Keratinocyte (primary cell): ENCODE measurements around the gene PYGO1.

Source experiments
- EZH2 ChIP-seq: IDR thresholded peaks from one replicate; pipeline ENCODE4 v1.6.1; 2012; ENCODE audit warnings: inconsistent platforms, mild to moderate bottlenecking, low read length, moderate library complexity
- TF ChIP-seq, protein P1 (sequence below), 3 experiments: IDR thresholded peaks in 1 of 3; conservative IDR thresholded peaks in 1 of 3; optimal IDR thresholded peaks in 1 of 3; 2 replicates in 2 of 3; 3 replicates in 1 of 3; pipeline versions ENCODE3 to v1.5.1; 2011; ENCODE audit warnings: low read length in 3 of 3, mild to moderate bottlenecking in 3 of 3, moderate library complexity in 2 of 3, control low read depth in 1 of 3, inconsistent platforms in 1 of 3; ENCODE audit not compliant: insufficient read depth in 2 of 3; ENCODE audit errors: extremely low read depth in 1 of 3

GRCh38 chr15:55532944-55533343 is 55.2 kb downstream of the PYGO1 start:
- TF ChIP-seq, protein P1, sequence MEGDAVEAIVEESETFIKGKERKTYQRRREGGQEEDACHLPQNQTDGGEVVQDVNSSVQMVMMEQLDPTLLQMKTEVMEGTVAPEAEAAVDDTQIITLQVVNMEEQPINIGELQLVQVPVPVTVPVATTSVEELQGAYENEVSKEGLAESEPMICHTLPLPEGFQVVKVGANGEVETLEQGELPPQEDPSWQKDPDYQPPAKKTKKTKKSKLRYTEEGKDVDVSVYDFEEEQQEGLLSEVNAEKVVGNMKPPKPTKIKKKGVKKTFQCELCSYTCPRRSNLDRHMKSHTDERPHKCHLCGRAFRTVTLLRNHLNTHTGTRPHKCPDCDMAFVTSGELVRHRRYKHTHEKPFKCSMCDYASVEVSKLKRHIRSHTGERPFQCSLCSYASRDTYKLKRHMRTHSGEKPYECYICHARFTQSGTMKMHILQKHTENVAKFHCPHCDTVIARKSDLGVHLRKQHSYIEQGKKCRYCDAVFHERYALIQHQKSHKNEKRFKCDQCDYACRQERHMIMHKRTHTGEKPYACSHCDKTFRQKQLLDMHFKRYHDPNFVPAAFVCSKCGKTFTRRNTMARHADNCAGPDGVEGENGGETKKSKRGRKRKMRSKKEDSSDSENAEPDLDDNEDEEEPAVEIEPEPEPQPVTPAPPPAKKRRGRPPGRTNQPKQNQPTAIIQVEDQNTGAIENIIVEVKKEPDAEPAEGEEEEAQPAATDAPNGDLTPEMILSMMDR (optimal IDR thresholded peaks at IDR 0.05 in 1 of 3, IDR thresholded peaks at IDR 0.05 in 1 of 3, conservative IDR thresholded peaks at IDR 0.05 in 1 of 3; ENCODE audit: extremely low read depth in 1 of 3, insufficient read depth in 2 of 3, low read length in 3 of 3) = no peak
- TF ChIP-seq EZH2 = no peak
